GM23338 (cell line): ENCODE data around the gene REM2. TPM values are rescaled to one million over a fixed set of nuclear protein-coding genes. Genes with fewer than 3 reads are reported as not detected.

Experiments
- ATAC-seq: fragments of 200-7000 bp; cut with Tn5 transposase; 3 replicates; pipeline ENCODE4 v1.9.1; 2020
- DNase-seq: peaks from one replicate; pipeline ENCODE4 v3.0.0-alpha.2; 2015; ENCODE audit warnings: low spot score
- H2AFZ ChIP-seq: fragments of 200-600 bp; sonication (generic); 2 replicates; pipeline ENCODE4 v1.8.0; 2016; ENCODE audit warnings: antibody characterized with exemption, mild to moderate bottlenecking, moderate library complexity
- H3F3A ChIP-seq: fragments of 200-600 bp; sonication (generic); replicated peaks from 2 replicates; pipeline ENCODE4 v1.8.0; 2017; ENCODE audit warnings: antibody characterized with exemption, mixed run types, low read depth
- H3K27ac ChIP-seq: fragments of 200-600 bp; sonication (generic); 2 replicates; pipeline ENCODE4 v1.6.1; 2016; ENCODE audit warnings: low read depth
- H3K27me3 ChIP-seq: fragments of 200-600 bp; sonication (generic); 2 replicates; pipeline ENCODE4 v1.8.0; 2016; ENCODE audit warnings: mild to moderate bottlenecking, mixed run types, moderate library complexity; ENCODE audit not compliant: insufficient read depth
- H3K36me3 ChIP-seq: fragments of 200-600 bp; sonication (generic); 2 replicates; pipeline ENCODE4 v1.8.0; 2016; ENCODE audit warnings: mild to moderate bottlenecking; ENCODE audit not compliant: insufficient read depth
- H3K4me1 ChIP-seq: fragments of 200-600 bp; sonication (generic); 2 replicates; pipeline ENCODE4 v1.8.0; 2016; ENCODE audit warnings: mild to moderate bottlenecking, moderate library complexity; ENCODE audit not compliant: insufficient read depth
- H3K4me2 ChIP-seq: fragments of 200-600 bp; sonication (generic); 2 replicates; pipeline ENCODE4 v1.7.1; 2017; ENCODE audit warnings: mixed run types
- H3K4me3 ChIP-seq: fragments of 200-600 bp; sonication (generic); 2 replicates; pipeline ENCODE4 v1.6.1; 2016; ENCODE audit warnings: mixed run types
- H3K79me2 ChIP-seq: fragments of 200-600 bp; sonication (generic); replicated peaks from 2 replicates; pipeline ENCODE4 v1.8.0; 2017; ENCODE audit warnings: mild to moderate bottlenecking; ENCODE audit not compliant: insufficient read depth
- H3K9me2 ChIP-seq: fragments of 200-600 bp; sonication (generic); 2 replicates; pipeline ENCODE4 v1.8.0; 2017; ENCODE audit not compliant: insufficient read depth
- H4K20me1 ChIP-seq: fragments of 200-600 bp; sonication (generic); replicated peaks from 2 replicates; pipeline ENCODE4 v1.8.0; 2017; ENCODE audit warnings: mild to moderate bottlenecking; ENCODE audit not compliant: insufficient read depth
- H3K27ac Mint-ChIP-seq: 2 replicates; pipeline ENCODE4 v1.8.0; 2020; ENCODE audit warnings: inconsistent platforms, mild to moderate bottlenecking, moderate library complexity, mixed read lengths
- H3K27me3 Mint-ChIP-seq: 3 replicates; pipeline ENCODE4 v1.8.0; 2022; ENCODE audit warnings: low read depth, mild to moderate bottlenecking, moderate library complexity, mixed read lengths, inconsistent platforms; ENCODE audit not compliant: insufficient read depth, poor library complexity
- H3K36me3 Mint-ChIP-seq: 3 replicates; pipeline ENCODE4 v1.8.0; 2021; ENCODE audit warnings: low read depth, mild to moderate bottlenecking, inconsistent platforms, moderate library complexity, mixed read lengths
- H3K4me1 Mint-ChIP-seq: 3 replicates; pipeline ENCODE4 v1.8.0; 2020; ENCODE audit warnings: mild to moderate bottlenecking, inconsistent platforms, mixed read lengths
- H3K4me3 Mint-ChIP-seq: 3 replicates; pipeline ENCODE4 v1.8.0; 2021; ENCODE audit warnings: moderate library complexity, mild to moderate bottlenecking, inconsistent platforms, mixed read lengths
- H3K9me3 Mint-ChIP-seq: 3 replicates; pipeline ENCODE4 v1.8.0; 2020; ENCODE audit warnings: moderate library complexity, mild to moderate bottlenecking, inconsistent platforms, mixed read lengths
- CREB1 ChIP-seq: fragments of 250-450 bp; sonication (Bioruptor Pico); IDR thresholded peaks from 2 replicates; pipeline ENCODE4 v1.5.0; 2020; ENCODE audit warnings: low read depth, mild to moderate bottlenecking, moderate library complexity
- CTCF ChIP-seq, 2 experiments: fragments of 200-600 bp in 1 of 2; sonication (generic) in 1 of 2; conservative IDR thresholded peaks; 2 replicates each; pipeline versions ENCODE4 v1.5.1 to v1.6.1; 2016 to 2017; ENCODE audit warnings: antibody characterized with exemption in 2 of 2, low read depth in 2 of 2, mild to moderate bottlenecking in 2 of 2, moderate library complexity in 1 of 2
- EZH2 ChIP-seq: fragments of 200-600 bp; sonication (generic); IDR thresholded peaks from one replicate; pipeline ENCODE4 v1.8.0; 2017; ENCODE audit warnings: antibody characterized with exemption, mild to moderate bottlenecking, low read depth; ENCODE audit not compliant: unreplicated experiment
- EZH2phosphoT487 ChIP-seq: fragments of 200-600 bp; sonication (generic); IDR thresholded peaks from one replicate; pipeline ENCODE4 v1.8.1; 2018; ENCODE audit warnings: antibody characterized with exemption; ENCODE audit not compliant: unreplicated experiment
- JUNB ChIP-seq: IDR thresholded peaks from one replicate; pipeline ENCODE4 v1.6.1; 2016; ENCODE audit warnings: antibody characterized with exemption; ENCODE audit not compliant: unreplicated experiment
- NANOG ChIP-seq: IDR thresholded peaks from 2 replicates; pipeline ENCODE4 v1.6.1; 2016; ENCODE audit warnings: antibody characterized with exemption, borderline replicate concordance
- POLR2AphosphoS5 ChIP-seq: IDR thresholded peaks from 2 replicates; pipeline ENCODE4 v1.6.1; 2016; ENCODE audit warnings: antibody characterized with exemption, low read depth
- STAT1 ChIP-seq: IDR thresholded peaks from one replicate; pipeline ENCODE4 v1.6.1; 2016; ENCODE audit warnings: antibody characterized with exemption; ENCODE audit not compliant: unreplicated experiment
- ZNF331 ChIP-seq: fragments of 250-450 bp; sonication (Bioruptor Pico); IDR thresholded peaks from 2 replicates; pipeline ENCODE4 v1.5.0; 2020; ENCODE audit warnings: low read depth, mild to moderate bottlenecking, moderate library complexity
- ZNF462 ChIP-seq: fragments of 250-450 bp; sonication (Bioruptor Pico); IDR thresholded peaks from 2 replicates; pipeline ENCODE4 v1.5.0; 2020; ENCODE audit warnings: mild to moderate bottlenecking, moderate library complexity
- polyA plus RNA-seq: library from polyadenylated mRNA; unstranded; fragments of >200 nt; fragmentation: Nextera tagmentation; extraction: Ambion mirVana; gene quantifications from 2 replicates; pipeline ENCODE4 v1.2.1, GENCODE V29; 2016
- total RNA-seq: library from RNA; depleted of rRNA; stranded (reverse); fragments of >200 nt; shearing (Covaris generic); gene quantifications from 2 replicates; pipeline ENCODE4 v1.2.3, GENCODE V29; 2014
- TF ChIP-seq, protein P1 (sequence below): IDR thresholded peaks from 2 replicates; pipeline ENCODE4 v1.6.1; 2016; ENCODE audit warnings: antibody characterized with exemption

REM2 gene
- total and polyA plus RNA-seq, 2 experiments from 2014 or later, result 0.31 to 2.9 TPM

GRCh38 chr14:22884076-22884737 lies 1.2 kb downstream of the REM2 start:
- Mint-ChIP-seq H3K27me3 (peaks cover 32% of the 10 kb centered on the region), H3K27ac (no peak overlapping the region), H3K4me3 (peak overlapping the region; percentile 44), H3K9me3 (no peaks in the 10 kb centered on the region; the same call in 2 of the 3 replicates), H3K4me1 (peaks cover 44% of the 10 kb centered on the region), H3K36me3 (peaks cover 9% of the 10 kb centered on the region; the same call in 2 of the 3 replicates)
- DNase-seq (no peak), ATAC-seq (no peak)
- Histone ChIP-seq H4K20me1 (no peaks in the 10 kb centered on the region), H3K36me3 (no peaks in the 10 kb centered on the region), H3K9me2 (no peaks in the 10 kb centered on the region), H3K4me1 (peaks cover 28% of the 10 kb centered on the region), H3K79me2 (no peaks in the 10 kb centered on the region), H2AFZ (no peak overlapping the region), H3K4me3 (no peak overlapping the region), H3F3A (peaks cover 8% of the 10 kb centered on the region; the same call in 1 of the 2 replicates), H3K27ac (no peak overlapping the region), H3K27me3 (peaks cover 17% of the 10 kb centered on the region), H3K4me2 (peak overlapping the region; percentile 85)
- no peak for TF ChIP-seq EZH2phosphoT487
- no peak for TF ChIP-seq CTCF (conservative IDR thresholded peaks at IDR 0.05; ENCODE audit: low read depth in 2 of 2)

GRCh38 chr14:22884738-22885523 lies 1.9 kb downstream of the REM2 start:
- no peak overlapping the region for H3K27ac ChIP-seq
- H3F3A ChIP-seq, result peaks cover 8% of the 10 kb centered on the region
- ATAC-seq (no peak), DNase-seq (no peak)
- peaks cover 44% of the 10 kb centered on the region for H3K4me1 Mint-ChIP-seq
- no peak overlapping the region for H3K4me3 ChIP-seq
- H2AFZ ChIP-seq, result no peak overlapping the region
- H3K9me2 ChIP-seq, result no peaks in the 10 kb centered on the region
- peaks cover 9% of the 10 kb centered on the region; the same call in 2 of the 3 replicates for H3K36me3 Mint-ChIP-seq
- H3K4me3 Mint-ChIP-seq, result peak overlapping the region; percentile 25; the same call in 1 of the 3 replicates
- H3K27ac Mint-ChIP-seq, result no peak overlapping the region
- H3K4me2 ChIP-seq, result no peak overlapping the region
- H4K20me1 ChIP-seq, result no peaks in the 10 kb centered on the region
- H3K79me2 ChIP-seq, result no peaks in the 10 kb centered on the region
- no peaks in the 10 kb centered on the region; the same call in 2 of the 3 replicates for H3K9me3 Mint-ChIP-seq
- peaks cover 28% of the 10 kb centered on the region for H3K4me1 ChIP-seq
- no peaks in the 10 kb centered on the region for H3K36me3 ChIP-seq
- peaks cover 32% of the 10 kb centered on the region for H3K27me3 Mint-ChIP-seq
- H3K27me3 ChIP-seq, result peaks cover 17% of the 10 kb centered on the region
- TF ChIP-seq ZNF462 (CRISPR knock-in tag) (no peak), CREB1 (CRISPR knock-in tag) (no peak), EZH2phosphoT487 (no peak), POLR2AphosphoS5 (no peak), STAT1 (no peak), NANOG (no peak), ZNF331 (CRISPR knock-in tag) (no peak), EZH2 (no peak), JUNB (no peak)
- TF ChIP-seq, protein P1, sequence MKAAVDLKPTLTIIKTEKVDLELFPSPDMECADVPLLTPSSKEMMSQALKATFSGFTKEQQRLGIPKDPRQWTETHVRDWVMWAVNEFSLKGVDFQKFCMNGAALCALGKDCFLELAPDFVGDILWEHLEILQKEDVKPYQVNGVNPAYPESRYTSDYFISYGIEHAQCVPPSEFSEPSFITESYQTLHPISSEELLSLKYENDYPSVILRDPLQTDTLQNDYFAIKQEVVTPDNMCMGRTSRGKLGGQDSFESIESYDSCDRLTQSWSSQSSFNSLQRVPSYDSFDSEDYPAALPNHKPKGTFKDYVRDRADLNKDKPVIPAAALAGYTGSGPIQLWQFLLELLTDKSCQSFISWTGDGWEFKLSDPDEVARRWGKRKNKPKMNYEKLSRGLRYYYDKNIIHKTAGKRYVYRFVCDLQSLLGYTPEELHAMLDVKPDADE, result no peak
